Effector CD8-positive, alpha-beta T cell (primary cell): ENCODE results near the gene IYD.
"Not testable (repeated sequence)": the region's sequence is repeated elsewhere in the genome, so short reads cannot be mapped to it uniquely, and the experiment has no call there.

Source experiments
- DNase-seq: peaks from one replicate; lab custom pipeline; 2025; lab: John Stamatoyannopoulos, UW

Gene IYD

DNA sequence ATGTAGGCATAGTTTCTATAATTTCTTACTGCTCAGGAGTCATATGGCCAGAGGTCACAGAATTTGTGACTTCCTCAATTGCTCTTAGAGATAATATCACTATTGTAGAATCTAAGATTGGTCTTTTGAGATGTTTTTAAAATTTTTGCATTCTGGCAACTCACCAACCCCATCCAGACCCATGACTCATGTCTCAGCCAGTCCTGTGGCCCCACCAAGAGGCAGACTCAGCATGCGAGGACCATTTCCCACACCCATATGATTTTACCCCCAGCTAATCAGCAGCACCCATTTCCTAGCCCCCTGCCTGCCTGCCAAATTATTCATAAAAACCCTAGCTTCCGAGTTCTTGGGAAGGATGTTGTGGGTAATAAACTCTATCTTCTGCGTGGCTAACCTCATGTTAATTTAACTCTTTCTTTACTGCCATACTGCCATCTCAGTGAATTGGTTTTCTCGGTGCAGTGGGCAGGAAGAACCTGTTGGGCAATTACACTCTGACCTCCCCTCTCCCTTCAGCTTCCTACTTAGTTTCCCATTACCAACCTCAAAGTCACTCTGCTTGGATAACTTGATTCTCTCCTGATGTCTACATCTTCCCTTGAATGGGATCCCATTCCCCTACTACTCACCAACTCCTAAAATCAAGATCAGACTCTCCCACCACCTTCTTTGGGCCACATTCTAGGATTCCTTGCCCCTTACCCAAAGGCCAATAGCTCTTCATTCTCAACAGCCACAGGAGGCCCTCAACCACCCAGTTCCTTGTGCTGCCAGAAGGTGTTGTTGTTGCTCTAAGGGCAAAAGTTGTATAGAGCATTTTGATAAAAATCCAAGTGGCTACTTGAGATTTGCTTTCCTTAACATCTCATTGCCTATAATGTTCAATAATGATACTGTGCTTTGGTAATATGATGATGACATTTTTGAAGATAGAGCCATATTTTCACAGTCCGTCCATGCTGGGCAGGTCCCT is 16.2 kb upstream of the IYD start:
- no peak for DNase-seq

DNA sequence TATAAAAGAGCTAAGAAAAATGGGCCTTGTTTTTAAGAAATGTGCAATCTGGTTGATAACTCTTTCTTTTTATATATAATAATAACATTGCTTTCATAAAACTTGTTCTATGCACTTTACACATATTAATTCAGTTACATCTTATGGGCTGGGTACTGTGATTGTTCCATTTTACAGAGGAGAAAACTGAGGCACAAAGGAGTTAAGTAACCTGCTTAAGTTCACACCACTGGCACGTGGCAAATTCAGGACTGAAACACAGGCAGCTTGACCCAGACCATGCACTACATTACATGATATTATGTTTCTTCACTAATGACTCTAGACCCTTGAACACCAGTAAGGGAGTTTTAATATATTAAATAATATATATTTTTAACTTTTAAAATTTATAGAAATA is 15.4 kb upstream of the IYD start:
- no peak for DNase-seq

DNA sequence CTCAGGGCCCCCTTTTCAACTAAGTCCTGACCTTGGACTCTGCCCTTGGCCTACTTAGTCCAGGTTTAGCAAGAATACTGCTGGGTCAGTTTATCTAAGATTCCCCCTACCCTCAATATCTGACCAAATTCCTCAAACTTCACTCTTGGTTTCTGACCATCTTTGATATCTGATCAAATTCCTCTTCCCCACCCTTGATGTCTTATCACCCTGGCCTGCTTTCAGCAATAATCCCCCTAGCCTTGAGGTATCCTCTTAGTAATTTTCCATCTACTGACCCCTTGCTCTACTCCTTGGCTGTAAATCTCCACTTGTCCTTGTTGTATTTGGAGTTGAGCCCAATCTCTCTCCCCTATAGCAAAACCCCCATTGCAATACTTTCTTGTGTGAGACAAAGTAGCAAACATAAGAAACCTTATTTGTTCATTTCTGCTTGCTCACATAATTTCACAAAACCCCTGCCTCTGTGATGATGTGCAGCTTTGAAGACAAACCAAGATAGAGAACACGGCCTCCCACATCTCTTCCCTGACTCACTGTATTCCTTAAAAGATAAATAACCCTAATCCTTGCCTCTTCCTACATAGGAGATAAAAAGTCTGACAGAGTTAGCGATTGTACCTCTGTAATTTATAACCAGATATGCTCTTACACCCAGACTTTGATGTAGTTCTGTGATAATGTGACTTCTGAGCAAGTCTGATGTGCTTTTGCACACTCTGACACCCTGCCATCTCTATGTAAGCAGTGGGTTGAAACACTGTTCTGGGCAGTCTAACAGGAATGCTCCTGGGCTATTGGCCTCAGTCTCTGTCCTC is 13.8 kb upstream of the IYD start:
- no peak for DNase-seq

DNA sequence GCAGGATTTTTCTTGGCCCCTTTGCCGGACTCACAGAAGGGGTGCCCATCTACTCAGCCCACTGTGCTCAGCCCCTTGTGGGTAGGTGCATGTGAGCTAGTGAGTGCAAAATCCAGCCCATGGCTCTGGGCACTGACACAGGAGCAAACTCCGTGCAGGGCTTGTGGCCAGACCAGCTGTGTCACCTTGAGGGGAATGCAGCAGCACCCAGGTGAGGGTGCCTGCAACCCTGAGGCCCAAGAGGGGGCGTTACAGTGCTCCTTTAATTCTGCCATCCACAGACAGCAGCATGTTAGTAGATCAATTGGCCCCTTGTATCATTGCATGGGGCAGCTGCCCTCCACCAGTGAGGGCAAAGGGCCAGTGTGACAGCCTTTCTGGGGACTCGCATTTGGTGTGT is 12.9 kb upstream of the IYD start:
- DNase-seq, result no peak

DNA sequence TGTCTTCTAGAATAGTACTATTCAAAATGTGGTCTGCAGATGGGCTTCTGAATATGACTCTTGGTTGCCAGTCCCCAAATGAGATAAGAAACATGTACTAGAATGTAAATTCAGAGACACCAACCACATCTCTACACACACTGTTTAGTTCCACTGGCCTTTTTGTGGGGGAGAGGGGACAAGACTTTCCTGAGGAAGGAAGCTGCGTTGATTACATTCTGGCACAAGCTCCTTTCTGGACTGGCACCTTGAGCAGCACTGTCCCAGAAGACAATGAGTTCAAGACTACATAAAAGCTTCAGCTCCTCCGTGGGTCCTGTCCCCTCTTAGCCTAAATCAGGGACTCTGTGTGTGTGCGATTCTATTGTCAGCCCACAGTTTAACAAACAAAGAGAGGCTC is 6.9 kb upstream of the IYD start:
- no peak for DNase-seq

DNA sequence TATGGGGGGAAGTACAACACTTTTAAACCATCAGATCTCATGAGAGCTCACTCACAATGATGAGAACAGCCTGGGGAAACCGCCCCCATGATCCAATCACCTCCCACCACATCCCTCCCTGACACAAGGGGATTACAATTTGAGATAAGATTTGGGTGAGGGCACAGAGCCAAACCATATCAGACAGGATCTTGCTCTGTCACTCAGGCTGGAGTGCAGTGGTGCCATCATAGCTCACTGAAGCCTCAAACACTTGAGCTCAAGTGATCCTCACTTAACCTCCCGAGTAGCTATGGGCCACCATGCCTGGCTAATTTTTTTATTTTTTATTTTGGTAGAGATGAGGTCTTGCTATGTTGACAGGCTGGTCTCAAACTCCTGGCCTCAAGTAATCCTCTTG is 5.1 kb upstream of the IYD start:
- DNase-seq, result no peak

DNA sequence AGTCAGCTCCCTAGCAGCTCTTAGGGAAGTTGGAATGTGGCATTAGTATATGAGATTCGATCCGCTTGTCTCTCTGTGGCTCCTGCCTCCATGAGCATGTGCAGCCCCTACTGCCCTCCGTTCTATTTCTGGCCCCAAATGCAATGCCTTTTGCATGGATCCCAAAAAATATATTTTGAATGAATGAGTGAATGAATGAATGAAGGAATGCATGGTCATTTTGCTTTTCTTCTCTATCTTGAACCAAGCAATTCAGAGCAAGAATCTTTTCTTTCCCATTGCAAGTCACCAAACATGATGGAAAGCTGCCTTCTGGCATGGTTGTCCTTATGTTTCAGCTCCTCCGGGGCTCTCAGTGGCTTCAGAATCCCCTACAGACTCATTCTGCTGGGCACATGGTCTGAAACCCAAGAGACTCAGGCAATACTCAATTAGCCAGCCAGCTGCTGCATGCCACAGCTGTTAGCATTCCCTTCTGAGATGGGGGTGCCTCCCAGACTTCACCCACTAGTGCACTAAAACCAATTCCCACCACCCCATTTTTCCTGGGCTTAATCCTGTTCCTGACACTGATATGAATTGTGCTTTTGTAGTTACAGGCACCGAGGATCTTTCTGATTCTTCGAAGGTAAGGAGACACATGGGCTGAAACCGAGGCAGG is 2.6 kb upstream of the IYD start:
- no peak for DNase-seq

DNA sequence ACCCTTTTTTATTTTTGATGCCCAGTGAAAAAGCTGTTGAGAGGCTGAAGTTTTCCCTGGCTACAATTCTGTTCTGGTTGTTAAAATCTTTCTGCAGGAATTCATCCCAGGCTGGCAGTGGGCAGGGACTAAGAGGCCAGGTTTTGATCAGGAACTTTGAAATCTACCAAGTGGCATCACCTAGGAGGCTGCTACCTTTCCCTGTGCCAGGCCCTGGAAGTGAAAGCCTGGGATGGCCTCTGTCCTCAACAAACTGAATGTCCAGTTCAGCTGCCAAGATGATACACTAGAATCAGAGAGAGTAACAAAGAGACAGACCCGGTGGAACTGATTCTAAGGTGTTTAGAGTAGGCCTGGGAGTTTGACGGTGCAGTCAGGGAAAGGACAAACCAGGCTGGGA is 596 bp downstream of the IYD start:
- DNase-seq, result no peak

DNA sequence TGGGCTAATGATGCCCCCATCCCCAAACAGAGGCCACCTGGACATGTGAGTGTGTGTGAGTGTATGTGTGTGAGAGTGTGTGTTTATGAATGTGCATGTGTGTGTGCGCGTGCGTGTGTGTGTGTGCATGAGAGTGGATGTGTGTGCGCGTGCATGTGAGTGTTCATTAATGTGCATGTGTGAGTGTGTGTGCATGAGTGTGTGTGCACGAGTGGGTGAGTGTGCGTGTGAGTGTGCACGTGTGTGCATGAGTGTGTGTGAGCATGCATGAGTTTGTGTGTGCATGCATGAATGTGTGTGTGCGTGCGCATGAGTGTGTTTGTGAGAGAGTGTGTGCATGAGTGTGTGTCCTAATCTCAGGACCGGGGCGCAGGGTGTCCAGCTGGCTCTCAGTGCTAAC is 1.3 kb downstream of the IYD start:
- DNase-seq, result no peak

DNA sequence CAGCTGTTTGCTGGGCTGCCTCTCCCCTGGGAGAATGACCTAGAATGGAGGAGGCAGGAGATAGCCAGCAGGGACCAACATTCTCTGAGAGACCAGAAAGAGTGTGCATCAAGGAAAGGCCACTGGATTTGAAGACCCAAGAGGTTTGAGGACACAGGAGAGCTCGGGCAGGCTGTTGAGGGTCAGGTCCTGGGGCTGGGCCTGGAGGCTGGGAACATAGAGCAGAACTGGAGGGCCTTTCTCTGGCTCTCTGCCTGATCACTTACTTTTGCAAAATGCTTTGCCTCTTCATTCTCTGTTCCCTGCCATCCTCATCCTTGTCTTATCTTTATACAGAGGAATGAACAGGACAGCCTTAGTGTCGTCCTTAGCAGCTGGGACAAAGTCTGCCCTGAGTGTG is 2.5 kb downstream of the IYD start:
- DNase-seq, result no peak

DNA sequence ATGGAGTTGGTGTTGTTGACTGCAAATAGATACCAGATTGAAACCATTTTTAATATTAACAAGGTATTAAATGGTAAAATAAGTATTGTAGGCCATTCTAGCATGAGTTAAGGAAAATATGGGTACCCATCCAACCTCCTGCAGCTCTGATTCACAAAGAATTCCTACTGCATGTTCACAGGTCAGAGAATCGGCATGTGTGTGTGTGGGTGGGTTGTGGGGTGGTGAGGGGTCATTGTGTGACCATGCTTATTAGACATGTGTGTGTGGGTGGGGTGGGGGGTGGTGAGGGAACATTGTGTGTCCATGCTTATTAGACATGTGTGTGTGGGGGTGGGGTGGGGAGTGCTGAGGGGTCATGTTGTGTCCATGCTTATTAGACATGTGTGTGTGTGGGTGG is 3.2 kb downstream of the IYD start:
- DNase-seq, result no peak

DNA sequence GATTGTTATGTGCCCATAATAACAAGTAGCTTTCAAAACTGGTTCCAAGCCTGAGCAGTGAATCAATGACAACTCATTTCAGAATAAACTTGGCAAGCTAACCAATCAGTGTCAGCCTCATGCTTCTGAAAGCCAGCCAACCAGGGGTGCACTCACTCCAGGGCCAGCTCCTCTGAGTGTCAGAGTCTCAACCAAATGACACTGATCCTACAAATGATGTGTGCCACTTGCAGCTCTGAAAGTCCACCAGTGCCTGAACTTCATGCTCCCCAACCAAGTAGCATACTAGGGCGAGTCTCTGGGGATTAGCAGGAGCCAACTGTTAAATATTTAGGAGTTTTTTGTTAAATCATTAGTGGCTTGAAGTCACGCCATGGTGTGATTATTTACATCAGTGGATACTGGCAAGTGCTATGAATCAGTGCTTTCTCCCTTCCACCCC is 4.5 kb downstream of the IYD start:
- no peak for DNase-seq

DNA sequence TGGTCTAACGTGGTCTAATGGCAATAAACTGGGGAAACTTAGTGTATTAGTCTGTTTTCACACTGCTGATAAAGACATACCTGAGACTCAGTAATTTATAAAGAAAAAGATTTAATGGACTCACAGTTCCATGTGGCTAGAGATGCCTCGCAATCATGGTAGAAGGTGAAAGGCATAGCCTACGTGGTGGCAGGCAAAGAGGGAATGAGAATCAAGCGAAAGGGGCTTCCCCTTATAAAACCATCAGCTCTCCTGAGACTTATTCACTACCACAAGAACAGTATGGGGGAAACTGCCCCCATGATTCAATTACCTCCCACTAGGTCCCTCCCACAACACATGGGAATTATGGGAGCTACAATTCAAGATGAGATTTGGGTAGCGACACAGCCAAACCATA is 5.5 kb downstream of the IYD start:
- not testable (repeated sequence) for DNase-seq

DNA sequence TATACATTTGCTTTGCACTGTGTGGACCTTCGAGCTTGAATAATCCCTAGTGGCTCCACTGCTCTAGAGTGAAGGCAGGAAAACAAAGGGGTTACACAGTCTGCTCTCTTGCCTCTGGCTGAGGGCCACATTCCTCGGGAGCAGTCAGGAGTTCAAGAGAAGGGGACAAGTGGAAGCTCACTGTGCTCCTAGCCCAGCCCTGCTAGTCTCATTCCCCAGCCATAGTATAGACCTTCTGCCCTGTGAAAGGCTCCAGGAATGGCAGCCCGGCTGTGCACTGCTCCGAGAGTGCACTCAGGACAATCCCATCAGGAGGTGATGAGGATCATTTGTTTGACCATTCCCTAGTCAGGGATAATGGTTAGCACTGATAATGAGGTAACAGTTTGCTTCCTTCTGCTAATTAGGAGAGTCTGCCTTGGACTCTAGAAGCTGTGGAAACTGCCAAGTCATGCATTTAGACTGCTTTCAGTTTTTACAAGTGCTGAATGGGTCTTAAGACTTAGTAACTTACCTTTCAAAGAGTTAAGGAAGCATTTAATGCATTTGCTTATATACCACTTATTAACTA is 8.5 kb downstream of the IYD start:
- DNase-seq, result no peak

DNA sequence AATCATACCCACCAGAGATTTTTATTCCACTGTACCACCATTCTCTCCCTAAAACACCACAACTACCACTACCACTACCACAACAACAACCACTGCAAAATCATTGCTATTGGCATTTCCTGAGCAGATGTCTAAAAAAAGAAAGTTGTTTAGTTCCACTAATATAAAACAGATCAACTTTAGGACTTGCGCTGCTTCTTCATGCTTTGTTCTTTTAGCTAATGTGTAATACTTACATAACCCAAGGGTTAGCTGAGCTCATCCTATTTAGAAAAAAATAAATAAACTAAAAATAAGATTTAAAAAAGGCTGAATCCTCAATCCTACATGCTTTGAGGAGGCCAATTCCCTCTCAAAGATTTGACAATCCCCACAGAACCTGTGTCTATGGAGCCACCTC is 11.4 kb downstream of the IYD start:
- no peak for DNase-seq

DNA sequence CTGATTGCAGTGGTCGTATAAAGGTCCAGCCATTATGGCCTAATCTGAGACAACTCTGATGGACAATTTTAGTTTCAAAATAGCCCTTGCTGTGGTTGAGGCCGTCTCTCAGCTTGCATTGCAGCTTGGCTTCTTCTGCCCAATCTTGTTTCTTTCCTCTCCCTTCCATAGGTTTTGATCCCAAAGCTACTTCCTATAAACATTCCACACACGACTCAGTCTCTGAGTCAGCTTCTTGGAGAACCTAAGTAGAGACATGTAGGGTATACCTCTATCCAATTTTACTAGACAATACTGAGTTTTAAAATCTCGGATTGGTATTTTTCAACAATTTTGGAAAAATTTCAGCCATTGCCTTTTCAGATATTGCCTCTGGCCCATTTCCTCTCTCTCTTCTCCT is 13.4 kb downstream of the IYD start:
- no peak for DNase-seq

DNA sequence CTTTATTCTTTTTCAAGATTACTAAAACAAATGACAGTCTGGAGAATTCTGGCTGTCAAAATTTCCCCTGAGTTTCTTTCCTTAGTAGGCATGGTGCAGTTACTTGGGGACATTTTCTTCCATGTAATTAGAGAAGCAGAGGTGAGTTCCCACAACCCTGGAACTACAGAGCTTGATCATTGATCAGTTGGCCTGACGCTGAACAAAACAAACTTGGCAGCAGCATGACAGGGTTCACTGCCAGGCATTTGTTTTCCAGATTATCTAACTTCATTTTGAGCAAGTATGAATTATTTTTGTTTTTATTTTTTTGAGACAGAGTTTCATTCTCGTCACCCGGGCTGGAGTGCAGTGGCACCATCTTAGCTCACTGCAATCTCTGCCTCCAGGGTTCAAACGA is 22.6 kb downstream of the IYD start:
- DNase-seq, result no peak

DNA sequence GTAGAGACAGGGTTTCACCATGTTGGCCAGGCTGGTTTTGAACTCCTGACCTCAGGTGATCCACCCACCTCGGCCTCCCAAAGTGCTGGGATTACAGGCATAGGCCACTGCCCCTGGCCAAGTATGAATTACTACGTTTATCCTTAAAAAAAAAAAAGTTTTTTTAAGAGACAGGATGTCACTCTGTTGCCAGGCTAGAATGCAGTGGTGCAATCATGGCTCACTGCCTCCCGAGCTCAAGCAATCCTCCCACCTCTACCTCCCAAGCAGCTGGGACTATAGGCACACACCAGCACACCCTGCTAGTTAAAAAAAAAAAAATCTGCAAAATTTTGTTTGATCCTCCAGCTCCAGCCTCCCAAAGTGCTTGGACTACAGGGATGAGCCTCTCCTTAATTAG is 23.1 kb downstream of the IYD start:
- DNase-seq, result no peak

DNA sequence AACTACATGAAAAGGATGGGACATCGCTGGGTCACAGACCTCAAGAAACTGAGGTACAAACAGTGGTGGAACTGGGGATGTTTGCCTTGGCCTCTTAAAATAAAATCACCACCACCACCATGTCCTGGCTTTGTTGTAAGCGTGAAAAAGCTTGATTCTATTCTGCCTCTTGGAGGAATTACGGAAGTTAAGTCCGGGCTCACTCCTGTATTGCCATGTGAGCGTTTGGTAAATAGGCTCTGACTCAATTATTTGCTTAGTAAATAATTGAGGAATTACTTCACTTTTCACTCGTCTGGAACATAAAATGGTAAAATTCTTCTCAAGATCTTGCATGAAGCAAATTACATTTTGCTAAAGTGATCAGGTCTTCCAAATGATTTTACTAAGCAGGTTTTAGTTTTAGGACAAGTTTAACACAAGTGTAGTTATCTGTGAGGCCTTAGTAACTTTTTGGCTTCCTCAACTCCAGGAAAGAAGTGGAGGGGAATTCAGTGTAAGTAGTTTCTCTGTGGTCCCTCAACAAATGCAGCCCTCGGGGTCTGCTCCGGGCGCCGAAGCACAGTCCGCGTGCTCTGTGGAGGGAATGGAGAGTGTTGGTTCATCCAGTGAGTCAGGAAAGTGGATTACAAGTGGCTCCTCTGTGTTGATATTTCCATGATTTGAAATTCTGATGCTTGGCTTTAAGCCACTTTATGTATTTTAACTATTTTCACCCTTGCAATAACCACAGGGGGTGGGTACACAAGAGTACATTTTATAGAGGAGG is 23.8 kb downstream of the IYD start:
- DNase-seq, result no peak

DNA sequence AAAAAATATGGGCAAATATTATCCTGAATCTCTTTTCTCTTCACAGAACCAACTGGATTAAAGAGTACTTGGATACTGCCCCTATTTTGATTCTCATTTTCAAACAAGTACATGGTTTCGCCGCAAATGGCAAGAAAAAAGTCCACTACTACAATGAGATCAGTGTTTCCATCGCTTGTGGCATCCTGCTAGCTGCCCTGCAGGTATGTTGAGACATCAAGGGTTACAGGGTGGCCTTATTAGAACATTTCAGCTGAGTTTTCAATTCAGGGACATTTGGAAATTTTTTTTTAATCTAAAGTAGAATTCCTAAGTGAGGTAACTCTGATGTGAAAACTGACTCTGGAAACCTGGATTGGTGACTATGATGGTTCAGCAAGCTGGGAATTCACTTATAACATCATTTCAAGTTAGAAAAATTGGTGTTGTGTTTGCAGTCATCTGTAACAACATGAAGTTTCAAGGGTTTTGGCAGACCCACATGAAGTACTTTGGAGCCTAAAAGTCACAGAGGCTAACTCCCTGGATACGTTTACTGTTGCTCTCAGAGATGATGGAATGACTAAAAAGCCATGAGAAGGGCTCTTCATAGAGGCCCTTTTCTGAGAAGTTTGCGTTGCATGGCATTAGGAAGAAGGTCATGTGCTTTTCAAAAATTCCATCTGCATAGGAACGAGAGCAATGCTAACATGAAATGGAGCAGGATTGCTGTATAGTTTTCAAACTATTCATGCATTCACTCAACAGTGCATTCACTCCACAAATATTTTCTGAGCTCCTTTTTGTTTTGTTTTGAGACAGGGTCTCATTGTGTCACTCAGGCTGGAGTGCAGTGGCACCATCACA is 25.5 kb downstream of the IYD start:
- DNase-seq, result no peak

DNA sequence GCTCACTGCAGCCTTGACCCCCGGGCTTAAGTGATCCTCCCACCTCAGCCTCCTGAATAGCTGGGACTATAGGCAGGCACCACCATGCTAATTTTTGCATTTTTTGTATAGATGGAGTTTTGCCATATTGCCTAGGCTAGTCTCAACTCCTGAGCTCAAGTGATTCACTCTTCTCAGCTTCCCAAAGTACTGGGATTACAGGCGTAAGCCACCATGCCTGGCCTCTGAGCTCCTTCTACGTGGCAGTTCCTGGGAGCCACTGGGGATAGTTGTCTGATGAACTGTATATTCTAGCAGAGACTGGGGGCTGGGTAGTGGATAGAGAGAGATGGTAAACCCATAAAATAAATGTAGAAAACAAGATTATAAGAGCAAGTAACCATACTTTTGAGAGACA is 26.1 kb downstream of the IYD start:
- no peak for DNase-seq
